GM06990 (cell line): ENCODE data around the gene IGFL1.
"Not testable (repeated sequence)": the region's sequence is repeated elsewhere in the genome, so short reads cannot be mapped to it uniquely, and the experiment has no call there.

Source experiments
- DNase-seq: peaks from one replicate; pipeline ENCODE4 v3.0.0-alpha.2; 2011; ENCODE audit not compliant: insufficient read length; ENCODE audit errors: extremely low read depth
- H3K27me3 ChIP-seq: replicated peaks from 2 replicates; pipeline ENCODE4 v1.6.0; 2011; ENCODE audit warnings: low read length; ENCODE audit not compliant: control insufficient read depth, insufficient read depth
- H3K36me3 ChIP-seq: 2 replicates; pipeline ENCODE4 v1.5.1; 2011; ENCODE audit warnings: low read length; ENCODE audit not compliant: control insufficient read depth, insufficient read depth
- H3K4me3 ChIP-seq: replicated peaks from 2 replicates; pipeline ENCODE4 v1.5.1; 2011; ENCODE audit warnings: low read depth, mild to moderate bottlenecking, control low read depth, low read length
- CTCF ChIP-seq: IDR thresholded peaks from 2 replicates; pipeline ENCODE4 v1.5.1; 2011; ENCODE audit warnings: low read length, control low read depth, mild to moderate bottlenecking, inconsistent platforms; ENCODE audit not compliant: insufficient read depth, poor library complexity, severe bottlenecking

The IGFL1 gene

GRCh38 chr19:46254776-46255175 is 25.2 kb downstream of the IGFL1 start:
- no peaks in the 10 kb centered on the region; the same call in 1 of the 2 replicates for H3K27me3 ChIP-seq
- no peak for TF ChIP-seq CTCF
- DNase-seq = no peak
- H3K36me3 ChIP-seq = no peaks in the 10 kb centered on the region
- H3K4me3 ChIP-seq = no peak overlapping the region

- no peak for TF ChIP-seq CTCF
- DNase-seq = no peak
- Histone ChIP-seq H3K36me3 (no peaks in the 10 kb centered on the region), H3K27me3 (no peaks in the 10 kb centered on the region; the same call in 1 of the 2 replicates), H3K4me3 (no peak overlapping the region)
Measured at GRCh38 chr19:46256855-46257254, 27.3 kb downstream of the IGFL1 start.

- H3K27me3 ChIP-seq, H3K4me3 ChIP-seq, H3K36me3 ChIP-seq, DNase-seq: not testable (repeated sequence)
Measured at GRCh38 chr19:46261501-46261900, 32.0 kb downstream of the IGFL1 start.

- H3K36me3 ChIP-seq, H3K27me3 ChIP-seq, H3K4me3 ChIP-seq: not testable (repeated sequence)
- peak; percentile 64 for DNase-seq
Measured at GRCh38 chr19:46262684-46263296, 33.2 kb downstream of the IGFL1 start.

GRCh38 chr19:46264801-46265200 is 35.3 kb downstream of the IGFL1 start:
- not testable (repeated sequence) for H3K36me3 ChIP-seq, DNase-seq, H3K27me3 ChIP-seq, H3K4me3 ChIP-seq

- DNase-seq = peak; percentile 24
- Histone ChIP-seq H3K36me3 (no peaks in the 10 kb centered on the region), H3K27me3 (no peaks in the 10 kb centered on the region; the same call in 1 of the 2 replicates), H3K4me3 (no peak overlapping the region)
- peak; percentile 67 for TF ChIP-seq CTCF
Measured at GRCh38 chr19:46265217-46265828, 35.8 kb downstream of the IGFL1 start.

GRCh38 chr19:46269101-46269500 is 39.6 kb downstream of the IGFL1 start:
- H3K36me3 ChIP-seq = no peaks in the 10 kb centered on the region
- no peak overlapping the region for H3K4me3 ChIP-seq
- no peak for DNase-seq
- no peak for TF ChIP-seq CTCF
- no peaks in the 10 kb centered on the region for H3K27me3 ChIP-seq
